EH (cell line): Measurements from ENCODE around the gene CHST8.
A peak's percentile ranks its signal among the peaks of the same experiment; 100 is the strongest.

Experiments
- DNase-seq: peaks from one replicate; pipeline ENCODE4 v3.0.0-alpha.2; 2015; ENCODE audit warnings: low read depth

CHST8 gene

DNA sequence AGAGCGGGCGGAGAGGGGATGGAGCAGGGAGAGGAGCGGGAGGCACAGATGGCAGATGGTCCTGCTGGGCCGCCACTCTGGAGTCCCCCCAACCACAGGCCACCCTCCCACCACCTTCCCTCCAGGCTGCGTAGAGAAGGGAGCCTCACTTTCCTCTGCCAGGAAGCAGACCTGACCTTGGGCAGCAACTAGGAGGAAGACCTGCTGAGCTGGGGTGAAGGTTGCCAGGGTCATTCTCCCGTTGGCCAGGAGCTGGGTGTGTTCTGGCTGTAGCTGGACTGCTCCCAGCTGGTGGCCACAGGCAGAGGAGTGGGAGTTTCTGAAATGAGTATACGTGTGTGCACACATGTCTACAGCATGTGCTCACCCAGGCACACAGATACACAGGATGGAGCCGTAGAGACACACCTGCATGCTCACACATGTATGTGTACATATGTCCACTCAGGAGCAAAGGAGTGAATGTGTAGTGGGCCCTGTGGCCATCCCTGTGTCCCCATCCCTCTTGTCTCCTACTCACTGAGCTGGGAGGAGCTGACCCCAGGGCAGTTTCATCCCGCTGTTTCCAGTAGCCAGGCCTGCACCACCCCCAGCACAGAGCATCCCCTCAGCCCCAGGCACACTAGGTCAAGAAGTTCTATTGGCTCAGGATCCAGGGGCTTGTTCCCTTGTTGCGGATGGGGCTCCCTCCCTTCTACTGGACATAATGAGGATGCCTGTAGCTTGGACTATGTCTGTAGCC lies 53.0 kb downstream of the CHST8 start:
- no peak for DNase-seq

DNA sequence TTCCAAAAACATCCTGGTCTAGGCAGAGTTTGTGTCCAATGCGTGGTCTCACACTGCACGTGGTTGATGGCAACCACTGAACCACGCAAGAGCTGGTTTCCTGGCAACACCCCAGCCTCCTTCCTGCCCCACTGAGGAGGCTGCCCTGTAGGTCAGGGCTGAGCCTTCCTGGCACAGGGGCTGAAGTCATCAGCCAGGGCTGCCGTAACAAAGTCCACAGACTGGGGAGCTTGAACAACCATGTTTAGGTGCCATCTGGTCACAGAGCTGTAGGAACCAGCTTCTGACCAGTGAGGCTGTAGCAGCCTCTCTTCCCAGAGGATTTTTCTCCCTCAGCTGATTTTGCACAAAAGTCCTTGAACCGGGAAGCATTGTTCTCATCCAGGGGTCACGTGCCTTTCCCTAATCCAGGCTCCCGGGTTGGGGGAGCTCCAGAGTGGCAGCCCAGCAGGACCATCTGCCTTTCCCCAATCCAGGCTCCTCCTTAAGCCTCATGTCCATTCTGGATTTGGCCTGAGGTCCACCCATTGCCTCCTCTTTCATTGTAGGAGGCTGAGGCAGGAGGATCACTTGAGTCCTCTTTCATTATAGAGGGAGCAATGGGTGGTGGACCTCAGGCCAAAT lies 53.9 kb downstream of the CHST8 start:
- DNase-seq: no peak

DNA sequence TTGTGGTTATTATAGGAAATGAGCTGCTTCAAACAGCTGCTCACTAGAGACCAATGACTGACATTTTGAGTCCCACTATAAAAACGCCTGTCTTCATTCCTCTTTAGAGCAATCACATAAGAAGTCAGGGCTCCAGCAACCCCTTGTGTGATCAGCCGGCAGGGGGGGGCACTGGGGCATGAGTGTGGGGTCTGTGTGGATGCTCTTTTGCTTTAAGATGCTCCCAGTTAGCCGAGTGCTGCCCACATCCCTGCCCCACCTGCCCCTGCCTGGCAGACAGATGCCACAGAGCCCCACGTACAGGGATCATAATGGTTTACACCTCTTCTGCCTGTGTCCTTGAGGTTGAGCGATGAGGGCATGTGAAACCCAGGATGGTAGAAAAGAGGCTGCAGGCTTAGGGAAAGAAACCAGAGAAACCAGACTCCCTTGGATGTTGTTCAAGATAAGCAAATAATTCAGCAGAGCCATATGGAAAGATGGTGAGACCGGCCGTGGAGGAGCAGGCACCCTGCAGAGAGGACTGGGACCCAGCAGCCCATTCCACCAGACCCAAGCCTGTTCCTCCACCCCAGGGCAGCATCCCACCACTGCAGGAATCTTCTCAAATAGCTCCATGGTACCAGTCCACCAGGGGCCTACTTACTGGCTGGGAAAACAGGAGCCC lies 55.4 kb downstream of the CHST8 start:
- DNase-seq: no peak

DNA sequence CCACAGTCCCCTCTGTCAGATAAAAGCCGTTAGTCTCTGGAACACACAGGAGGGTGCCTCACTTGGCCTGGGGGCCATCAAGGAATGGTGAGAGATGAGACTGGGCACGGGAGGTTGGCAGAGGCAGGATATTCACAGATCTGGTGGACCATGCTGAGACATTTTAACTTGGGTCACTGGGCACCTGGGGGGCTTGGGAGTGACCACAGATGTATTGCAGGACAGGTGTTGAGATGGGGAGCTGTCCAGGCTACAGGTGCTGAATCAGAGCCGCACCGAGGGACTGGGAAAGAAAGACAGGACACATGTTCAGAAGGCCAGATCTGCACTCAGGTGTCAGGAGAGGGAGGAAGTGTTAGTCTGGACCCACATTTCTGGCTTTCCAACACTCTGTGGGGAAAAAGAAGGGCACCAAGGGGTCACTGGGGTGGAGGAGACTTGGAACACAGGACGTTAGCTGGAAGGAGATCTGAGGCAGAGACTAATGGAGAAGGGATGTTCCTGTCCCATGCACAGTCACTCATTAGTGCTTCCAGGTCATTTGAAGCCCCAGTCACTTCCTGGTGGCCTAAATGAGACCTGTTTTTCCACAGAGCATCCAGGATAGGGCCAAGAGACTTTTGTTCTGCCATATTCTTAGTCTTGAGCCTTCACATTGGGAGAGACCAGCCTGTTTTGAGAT lies 56.1 kb downstream of the CHST8 start:
- DNase-seq: no peak

DNA sequence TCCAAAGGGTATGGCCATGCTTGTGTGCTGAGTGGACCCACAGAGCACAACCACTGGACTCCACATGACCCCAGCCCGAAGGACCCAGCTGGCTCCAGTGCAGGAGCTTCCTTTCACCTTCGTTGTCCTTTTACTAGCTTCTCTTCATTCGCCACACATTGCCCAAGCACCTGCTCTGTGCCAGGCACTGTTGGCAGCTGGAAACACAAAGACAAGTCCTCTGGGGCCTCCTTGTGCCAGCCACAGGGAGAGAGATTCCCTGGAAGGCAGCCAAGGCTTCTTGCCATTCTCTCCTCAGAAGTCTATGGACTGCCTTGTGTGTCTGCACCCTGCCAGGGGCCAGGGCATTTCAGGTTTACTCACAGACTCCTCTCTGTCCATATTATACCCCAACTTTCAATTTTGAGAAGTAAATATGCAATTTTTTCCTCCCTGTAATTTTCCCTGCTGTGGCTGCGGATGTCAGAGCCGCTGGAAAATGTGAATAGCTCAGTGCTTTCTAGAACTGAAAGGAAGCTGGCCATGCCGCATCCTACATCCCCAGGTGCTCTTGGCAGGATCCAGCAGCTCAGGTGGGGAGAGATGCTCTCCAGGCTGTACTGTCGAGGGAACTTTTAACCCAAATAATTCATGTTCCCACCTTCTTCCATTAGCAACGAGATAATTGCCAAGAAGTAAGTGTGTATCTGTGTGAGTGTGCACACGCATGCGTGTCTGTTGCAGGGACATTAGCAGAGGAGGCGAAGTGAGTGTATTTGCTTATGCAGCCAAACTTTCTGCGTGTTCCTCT lies 57.2 kb downstream of the CHST8 start:
- DNase-seq: no peak

DNA sequence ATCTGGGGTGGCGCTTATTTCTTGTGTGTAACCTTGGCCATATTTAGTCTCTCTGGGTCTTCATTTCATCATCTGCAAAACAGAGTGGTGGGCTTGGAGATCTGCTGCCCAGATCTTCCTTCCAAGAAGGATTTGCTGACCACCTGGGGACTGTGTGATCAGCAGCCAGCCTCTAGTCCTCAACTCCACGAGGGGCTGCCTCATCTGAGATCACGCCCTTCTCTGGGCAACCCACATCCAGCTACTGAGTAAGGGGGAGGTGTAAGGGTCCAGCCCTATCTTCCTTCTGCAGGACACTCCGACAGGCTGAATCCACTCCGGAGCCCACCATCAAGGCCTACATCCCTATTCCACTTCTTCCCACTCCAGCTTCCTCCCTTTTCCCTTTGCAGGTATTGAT lies 57.9 kb downstream of the CHST8 start:
- no peak for DNase-seq

DNA sequence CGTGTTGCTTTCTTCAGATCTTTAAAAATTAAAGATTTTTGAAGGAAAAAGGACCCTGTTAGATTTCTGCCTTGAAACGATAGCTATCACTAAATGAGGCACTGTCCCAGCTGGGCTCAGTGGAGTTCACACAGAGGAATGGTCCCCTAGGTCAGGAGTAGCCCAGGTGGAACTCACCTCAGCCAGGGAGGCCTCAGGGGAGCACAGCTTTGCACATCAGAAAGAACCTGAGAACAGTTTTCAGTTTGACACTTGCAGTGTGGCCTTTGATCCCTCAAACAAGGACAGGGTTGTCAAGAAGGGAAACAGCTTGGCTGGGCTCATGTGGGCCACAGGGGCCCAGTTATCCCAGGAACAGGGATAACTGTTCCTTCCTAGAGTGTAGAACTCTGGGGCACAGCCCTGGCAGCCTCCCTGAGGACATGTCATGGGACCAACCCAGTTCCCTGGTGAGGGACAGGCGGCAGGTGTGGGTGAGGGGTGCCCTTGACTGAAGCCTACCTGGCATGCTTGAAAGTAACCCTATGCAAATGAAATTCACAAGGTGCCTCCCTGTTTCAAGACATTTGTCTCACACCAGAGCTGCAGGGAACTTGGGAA lies 59.4 kb downstream of the CHST8 start:
- no peak for DNase-seq

DNA sequence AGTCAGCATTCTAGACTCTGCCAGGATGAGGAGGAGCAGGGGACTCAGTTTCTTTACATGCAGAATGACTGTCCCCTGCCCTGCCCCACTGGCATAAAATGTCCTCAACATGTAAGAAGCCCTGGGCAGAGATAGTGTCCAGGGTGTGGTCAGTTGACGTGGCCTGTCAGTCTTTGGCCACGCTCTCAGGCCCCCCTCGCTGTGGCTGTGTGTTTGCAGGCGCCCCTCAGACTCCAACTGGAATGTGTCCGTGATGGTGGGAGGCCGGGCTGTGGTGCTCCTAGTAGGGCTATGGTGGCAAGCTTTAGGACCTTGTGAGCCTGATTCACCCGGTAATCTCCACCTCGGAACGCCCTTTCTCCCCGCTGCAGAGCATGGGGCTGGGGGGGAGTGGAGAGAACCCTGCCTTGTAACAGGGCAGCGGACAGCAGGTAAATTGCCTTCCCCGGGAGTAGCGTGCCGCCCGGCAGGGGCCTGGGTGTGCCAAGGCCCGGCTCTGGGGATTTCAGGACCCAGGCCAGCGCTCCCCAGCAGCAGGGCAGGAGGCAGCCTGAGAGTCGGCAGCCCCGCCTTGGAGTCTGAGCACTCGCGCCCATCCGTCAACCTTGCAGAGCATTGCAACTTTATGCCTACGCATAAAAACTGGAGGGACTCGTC lies 62.3 kb downstream of the CHST8 start:
- peak; percentile 48 for DNase-seq

DNA sequence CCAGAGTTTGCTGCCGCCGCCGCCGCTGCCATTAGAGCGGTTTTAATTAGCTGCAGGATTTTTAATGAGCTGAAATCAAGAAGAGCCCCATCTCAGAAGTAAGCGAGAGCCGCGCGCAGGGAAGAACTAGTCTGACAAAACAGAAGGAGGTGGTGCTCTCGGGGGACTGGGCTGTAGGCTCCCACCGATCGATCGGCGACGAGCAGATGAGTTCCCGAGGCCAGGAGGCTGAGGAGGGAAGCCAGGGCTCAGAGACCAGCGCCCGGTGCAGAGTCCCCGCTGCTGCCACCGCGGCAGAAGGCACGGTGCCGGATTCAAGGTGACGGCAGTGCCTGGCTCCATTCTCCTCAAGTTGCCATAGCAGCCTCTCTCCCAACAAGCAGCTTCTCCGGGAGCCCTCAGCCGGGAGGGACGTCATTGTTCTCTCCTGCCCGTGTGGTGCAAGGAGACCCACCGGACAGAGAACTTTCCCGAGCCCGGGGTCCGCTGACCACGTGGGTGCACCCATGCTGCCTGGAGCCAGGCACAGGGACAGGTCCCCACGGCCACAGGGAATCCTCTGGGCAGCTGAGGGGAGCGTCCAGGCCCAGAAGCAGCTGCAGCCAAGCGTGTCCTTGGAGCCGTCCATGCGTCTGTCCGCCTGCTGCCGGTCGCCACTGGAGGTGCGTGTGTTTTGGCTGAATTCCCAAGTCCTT lies 62.9 kb downstream of the CHST8 start:
- DNase-seq: no peak

DNA sequence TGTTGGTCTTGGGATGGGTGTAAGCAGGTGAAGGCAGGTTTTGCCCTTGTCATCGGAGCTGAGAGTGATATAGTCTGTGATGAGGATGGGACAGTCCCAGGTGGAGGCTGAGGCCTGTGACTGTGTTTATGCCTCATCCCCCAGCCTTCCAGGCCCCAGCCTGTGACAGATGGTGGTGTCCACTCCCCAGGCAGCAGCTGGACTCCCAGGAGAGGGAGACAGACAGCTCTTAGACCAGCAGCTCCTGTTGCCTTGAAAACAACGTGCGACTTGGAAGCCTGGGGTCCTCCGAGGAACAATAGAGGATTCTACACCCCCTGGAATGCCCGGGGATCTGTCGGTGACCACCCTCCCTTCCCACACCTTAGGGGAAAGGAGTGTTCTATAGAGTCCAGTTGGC lies 63.8 kb downstream of the CHST8 start:
- no peak for DNase-seq

DNA sequence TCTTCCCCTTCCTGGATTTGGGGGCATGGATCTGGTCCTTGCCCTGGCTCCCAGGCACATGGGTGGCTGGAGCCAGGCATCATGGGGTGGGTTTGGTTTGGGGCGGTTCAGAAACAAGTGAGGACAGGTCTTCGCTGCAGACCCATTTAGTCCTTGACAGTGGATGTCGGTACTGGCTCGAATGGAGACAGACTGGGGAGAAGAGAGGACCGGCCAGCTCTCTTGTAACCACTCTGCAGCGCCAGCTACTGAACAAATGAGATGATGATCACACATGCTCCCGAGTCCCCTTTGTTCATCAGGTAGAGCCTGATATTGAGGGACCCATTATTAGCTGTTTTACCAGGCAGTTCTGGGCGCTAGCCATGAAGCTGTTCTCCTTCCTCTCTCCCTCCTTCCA lies 64.5 kb downstream of the CHST8 start:
- DNase-seq: no peak

DNA sequence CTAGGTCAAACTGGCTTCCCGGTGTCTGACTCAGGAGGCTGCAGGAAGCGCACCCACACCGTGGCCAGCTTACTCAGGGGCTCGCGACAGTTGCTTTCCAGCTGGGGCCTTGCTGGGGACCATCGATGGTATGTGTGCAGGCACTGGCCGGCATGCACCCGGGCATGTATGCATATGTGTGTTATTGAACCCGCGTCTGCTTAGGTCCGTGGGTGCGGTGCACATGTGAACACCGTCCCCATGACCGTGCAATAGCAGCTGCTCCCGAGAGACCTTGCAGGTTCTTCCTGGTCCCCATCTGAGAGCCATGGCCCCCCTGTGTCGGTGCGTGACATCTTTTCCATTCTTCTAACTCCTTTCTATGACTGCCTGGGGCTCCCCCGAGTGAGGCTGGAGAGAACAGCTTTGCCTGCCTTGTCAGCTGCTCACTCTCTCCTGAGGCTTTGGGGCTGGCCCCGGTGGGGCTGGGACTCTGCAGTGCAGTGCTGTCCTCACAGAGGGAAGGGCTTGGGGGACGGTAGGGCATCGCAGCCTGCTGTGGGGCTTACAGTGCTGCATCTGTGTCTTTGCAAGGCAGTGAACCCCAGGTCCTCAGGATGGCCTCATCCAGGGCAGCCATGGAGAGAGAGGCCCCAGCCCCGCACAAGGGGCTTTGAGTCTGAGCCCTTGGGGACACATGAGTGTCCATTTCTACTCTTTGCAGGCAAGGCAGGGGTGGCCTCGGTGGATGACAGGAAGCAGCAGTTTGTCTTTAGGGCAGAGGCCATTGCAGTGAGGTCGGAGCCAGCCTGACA lies 65.1 kb downstream of the CHST8 start:
- no peak for DNase-seq

DNA sequence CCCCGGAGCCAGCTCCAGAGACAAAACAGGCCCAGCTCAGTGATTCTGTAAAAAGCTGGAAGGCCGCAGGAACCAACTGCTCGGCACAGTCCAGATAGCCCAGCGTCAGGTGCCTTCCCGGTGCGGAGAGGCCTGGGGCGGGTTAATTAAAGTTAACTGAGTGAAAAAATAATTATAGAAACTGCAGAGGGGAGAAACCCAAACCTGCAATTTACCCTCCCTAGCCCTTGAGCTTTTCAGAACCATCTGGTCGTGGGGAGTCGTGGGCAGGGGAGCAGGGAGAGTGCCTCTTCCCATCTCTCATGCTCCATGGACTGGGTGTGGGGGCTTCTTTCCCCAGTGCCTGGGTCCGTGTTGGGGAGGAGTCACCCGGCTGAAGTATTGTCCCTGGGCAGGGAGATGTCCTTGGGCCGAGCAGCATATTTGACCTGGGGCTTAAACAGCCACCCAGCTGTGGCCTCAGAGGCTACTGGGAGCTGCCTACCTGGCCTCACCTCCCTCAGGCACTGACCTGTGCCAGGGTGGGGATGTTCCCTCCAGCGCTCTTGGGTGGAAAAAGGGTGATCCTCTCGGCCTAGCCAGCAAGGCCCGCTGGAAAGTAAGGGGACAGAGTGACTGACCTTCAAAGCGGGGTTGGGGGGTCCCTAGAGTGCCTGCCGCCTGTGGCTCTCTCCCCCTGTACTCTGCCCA lies 65.9 kb downstream of the CHST8 start:
- DNase-seq: no peak

DNA sequence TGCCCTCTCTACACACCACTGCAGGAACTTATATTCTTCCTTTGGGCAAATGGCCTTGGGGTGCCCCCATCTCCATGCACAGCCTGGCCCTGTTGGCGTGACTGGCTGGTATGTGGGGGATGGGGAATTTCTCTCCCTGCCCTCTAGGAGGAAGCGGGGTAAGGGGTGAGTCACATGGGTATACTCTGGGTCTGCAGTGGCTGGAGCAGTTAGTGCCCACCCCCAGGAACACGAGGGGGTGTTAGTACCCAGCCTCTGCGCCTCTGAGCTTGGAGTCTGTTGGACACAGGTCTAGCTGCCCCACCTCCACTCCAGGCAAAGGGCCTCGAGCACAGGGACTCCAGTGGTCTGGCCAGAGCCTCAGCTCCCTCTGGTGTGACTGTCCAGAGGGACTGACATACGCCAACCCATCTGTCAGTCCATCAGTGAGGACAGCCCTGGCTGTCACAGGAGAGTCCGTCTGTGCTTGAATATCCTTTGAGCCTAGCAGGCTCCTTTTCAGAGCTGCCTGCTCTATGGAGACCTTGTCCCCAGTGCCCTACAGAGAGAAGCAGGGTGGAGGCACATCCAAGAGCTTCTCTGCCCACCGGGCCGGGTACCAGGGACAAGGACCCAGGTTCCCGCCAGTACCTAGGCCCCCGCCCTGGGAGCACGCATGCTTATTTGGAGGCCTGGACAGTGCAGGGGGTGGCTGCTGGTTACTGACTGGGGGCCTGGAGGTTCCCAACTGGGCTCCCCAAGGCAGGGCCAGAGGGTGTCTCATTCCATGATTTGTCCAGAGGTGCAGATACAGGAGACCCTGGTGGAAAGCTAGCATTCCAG lies 66.6 kb downstream of the CHST8 start:
- no peak for DNase-seq

DNA sequence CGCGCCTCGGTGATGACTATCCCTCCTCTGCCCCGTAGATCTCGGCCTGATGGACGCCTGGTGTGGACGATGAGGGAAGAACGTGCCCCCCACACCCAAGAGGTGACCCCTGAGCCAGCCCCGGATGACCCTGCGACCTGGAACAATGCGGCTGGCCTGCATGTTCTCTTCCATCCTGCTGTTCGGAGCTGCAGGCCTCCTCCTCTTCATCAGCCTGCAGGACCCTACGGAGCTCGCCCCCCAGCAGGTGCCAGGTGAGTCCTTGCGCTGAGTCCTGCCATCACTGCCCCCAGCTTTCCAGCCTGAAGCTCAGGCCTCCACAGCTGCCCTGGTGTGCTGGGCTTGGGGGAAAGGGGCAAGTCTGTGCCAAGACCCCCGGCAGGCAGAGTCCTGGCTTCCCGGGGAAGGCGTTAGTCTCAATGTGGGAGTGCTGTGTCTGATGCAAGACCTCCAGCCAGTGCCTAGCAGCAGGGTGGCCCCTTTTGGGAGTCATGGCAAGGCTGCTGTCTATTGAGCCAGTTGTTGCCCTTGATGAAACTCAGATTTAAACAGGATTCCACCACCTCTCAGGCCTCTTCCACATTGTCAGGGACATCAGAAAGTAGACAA lies 67.5 kb downstream of the CHST8 start:
- DNase-seq: no peak

DNA sequence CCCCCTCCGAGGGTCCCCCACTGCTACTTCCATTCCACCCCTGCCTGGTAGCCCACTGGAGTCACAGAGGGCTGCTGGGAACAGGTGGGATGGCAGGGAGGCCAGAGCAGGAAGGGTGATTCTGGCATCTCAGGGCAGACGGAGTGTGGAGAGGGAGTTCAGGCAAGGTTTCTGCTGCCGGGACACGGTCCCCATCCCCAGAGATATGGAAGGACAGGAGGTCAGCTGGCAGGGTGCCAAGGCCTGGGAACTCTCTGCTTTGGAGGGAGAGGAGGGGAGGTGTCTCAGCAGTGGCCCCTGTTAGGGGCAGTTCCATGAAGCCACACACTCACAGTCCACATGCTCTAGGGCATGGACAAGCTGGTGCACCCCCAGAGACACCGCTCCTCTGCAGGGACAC lies 68.1 kb downstream of the CHST8 start:
- DNase-seq: no peak

DNA sequence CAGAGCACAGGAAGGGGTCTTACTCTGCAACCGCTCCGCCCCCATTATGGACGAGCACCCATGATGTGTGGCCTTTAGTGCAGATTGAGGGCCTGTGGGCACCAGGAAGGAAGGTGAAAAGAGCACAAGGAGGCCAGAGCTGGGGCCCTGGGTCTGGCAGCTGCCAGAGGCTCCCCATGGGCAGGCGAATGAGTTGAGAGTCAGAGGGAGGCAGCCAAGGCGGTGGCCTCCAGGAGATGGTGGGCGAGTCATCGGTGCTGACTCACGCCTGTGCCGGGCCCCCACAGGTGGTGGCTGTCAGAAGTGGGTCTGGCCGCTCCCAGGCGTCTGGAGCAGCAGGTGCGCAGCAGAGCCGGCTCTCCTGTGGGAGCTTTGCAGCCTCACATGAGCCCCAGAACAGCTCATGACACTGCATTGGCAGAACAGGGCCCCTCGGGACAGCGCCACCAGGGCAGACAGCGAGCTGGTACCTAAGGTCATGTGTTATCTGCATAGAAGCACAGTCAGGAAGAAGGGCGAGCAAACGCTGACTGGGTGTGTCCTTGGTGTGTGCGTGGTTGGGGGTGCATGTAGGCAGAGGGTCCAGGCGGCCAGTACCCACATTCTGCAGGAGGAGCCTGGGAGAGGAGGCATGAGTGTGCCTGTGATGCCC lies 68.8 kb downstream of the CHST8 start:
- no peak for DNase-seq
